Measurements from ENCODE around the gene WDFY4.

WDFY4 gene

DNA sequence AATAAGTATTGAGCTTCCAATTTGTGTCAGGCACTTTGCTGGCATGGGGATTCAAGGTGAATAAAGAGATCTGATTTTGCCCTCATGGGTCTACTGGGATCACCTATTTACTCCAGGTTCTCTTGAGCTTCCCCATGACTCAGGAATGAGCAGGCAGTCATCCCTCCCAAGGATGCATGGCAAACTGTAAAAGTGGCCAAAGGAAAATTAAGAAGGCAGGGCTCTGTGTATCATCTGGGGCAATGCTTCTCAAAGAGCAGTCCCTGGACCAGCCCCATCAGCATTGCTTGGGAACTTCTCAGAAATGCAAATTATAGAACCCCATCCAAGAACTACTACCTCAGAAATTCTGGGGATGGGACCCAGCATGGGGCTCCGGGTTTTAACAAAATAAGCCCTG, 48.7 kb downstream of the WDFY4 start:
- ChIA-PET POLR2A (no interaction called here), CTCF (interaction anchor here (0.6 kb wide), 1 partner anchor 71 kb away, joined by 3 read pairs; no protein-coding TSS in a partner anchor)
- no peaks in the 10 kb centered on the region for H3K4me1 ChIP-seq (ENCODE audit: control insufficient read depth, insufficient read depth, low read length)
- no peaks in the 10 kb centered on the region for H3K36me3 ChIP-seq (ENCODE audit: control insufficient read depth in 2 of 2, insufficient read depth in 1 of 2, low read length in 2 of 2)
- H3K4me3 ChIP-seq (ENCODE audit: low read depth, low read length): no peak overlapping the region
- TF ChIP-seq, protein P1, sequence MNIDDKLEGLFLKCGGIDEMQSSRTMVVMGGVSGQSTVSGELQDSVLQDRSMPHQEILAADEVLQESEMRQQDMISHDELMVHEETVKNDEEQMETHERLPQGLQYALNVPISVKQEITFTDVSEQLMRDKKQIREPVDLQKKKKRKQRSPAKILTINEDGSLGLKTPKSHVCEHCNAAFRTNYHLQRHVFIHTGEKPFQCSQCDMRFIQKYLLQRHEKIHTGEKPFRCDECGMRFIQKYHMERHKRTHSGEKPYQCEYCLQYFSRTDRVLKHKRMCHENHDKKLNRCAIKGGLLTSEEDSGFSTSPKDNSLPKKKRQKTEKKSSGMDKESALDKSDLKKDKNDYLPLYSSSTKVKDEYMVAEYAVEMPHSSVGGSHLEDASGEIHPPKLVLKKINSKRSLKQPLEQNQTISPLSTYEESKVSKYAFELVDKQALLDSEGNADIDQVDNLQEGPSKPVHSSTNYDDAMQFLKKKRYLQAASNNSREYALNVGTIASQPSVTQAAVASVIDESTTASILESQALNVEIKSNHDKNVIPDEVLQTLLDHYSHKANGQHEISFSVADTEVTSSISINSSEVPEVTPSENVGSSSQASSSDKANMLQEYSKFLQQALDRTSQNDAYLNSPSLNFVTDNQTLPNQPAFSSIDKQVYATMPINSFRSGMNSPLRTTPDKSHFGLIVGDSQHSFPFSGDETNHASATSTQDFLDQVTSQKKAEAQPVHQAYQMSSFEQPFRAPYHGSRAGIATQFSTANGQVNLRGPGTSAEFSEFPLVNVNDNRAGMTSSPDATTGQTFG (tag by site-specific recombination; IDR thresholded peaks at IDR 0.05; ENCODE audit: borderline replicate concordance): no peak
- no peak for TF ChIP-seq MYNN (tag by site-specific recombination; IDR thresholded peaks at IDR 0.05; ENCODE audit: borderline replicate concordance)
- no peak for TF ChIP-seq ZNF311 (tag by site-specific recombination; IDR thresholded peaks at IDR 0.05; ENCODE audit: borderline replicate concordance)
- no peak for TF ChIP-seq ZNF366 (tag by site-specific recombination; conservative IDR thresholded peaks at IDR 0.05)
- no peak for TF ChIP-seq KLF10 (tag by site-specific recombination; IDR thresholded peaks at IDR 0.05)
- TF ChIP-seq SP2 (tag by site-specific recombination; IDR thresholded peaks at IDR 0.05): no peak
- TF ChIP-seq ZNF292 (tag by site-specific recombination; IDR thresholded peaks at IDR 0.05; ENCODE audit: borderline replicate concordance, low read depth): no peak
- no peak for TF ChIP-seq ZSCAN5A (tag by site-specific recombination; IDR thresholded peaks at IDR 0.05)
- no peak for TF ChIP-seq GLIS2 (tag by site-specific recombination; IDR thresholded peaks at IDR 0.05)
- TF ChIP-seq ZNF350 (tag by site-specific recombination; IDR thresholded peaks at IDR 0.05): no peak
- no peak for TF ChIP-seq ZNF140 (tag by site-specific recombination; IDR thresholded peaks at IDR 0.05)
- TF ChIP-seq ZNF555 (tag by site-specific recombination; conservative IDR thresholded peaks at IDR 0.05): no peak
- no peak for TF ChIP-seq ZNF707 (tag by site-specific recombination; IDR thresholded peaks at IDR 0.05)
- no peak for TF ChIP-seq YY1 (tag by site-specific recombination; IDR thresholded peaks at IDR 0.05)
- no peak for TF ChIP-seq ZNF433 (tag by site-specific recombination; IDR thresholded peaks at IDR 0.05; ENCODE audit: low read depth)
- no peak for TF ChIP-seq ZNF280C (tag by site-specific recombination; IDR thresholded peaks at IDR 0.05)
- no peak for TF ChIP-seq KLF1 (tag by site-specific recombination; IDR thresholded peaks at IDR 0.05)
- H3K9me3 ChIP-seq (ENCODE audit: control insufficient read depth, insufficient read depth, low read depth, low read length): no peaks in the 10 kb centered on the region
- no peak overlapping the region for H3K27ac ChIP-seq (ENCODE audit: extremely low read depth, low read depth, low read length)

DNA sequence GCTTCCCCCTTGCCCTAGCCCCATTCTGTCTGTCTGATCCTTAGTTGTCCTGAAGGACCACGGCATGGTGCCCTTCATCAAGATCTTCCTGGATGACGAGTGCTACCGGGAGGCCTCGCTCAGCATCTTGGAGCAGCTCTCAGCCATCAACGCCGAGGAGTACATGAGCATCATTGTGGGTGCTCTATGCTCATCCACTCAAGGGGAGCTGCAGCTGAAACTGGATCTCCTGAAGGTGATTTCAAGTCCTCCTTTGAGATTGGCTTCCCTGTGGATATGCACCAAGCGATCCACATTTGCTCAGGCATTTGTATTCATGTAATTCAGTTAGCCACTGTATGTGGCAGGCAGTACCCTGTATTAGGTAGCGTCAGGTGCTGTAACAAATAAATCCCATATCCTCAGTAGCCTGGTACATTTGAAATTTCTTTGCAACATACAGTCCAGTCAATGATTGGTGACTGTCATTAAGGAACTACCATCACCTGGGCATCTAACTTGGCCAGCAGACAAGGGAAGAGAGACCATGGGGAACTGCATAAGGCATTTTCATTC, 51.2 kb downstream of the WDFY4 start:
- Histone ChIP-seq H3K27ac (ENCODE audit: extremely low read depth, low read depth, low read length) (no peak overlapping the region), H3K4me3 (ENCODE audit: low read depth, low read length) (no peak overlapping the region), H3K36me3 (ENCODE audit: control insufficient read depth in 2 of 2, insufficient read depth in 1 of 2, low read length in 2 of 2) (no peaks in the 10 kb centered on the region), H3K9me3 (ENCODE audit: control insufficient read depth, insufficient read depth, low read depth, low read length) (no peaks in the 10 kb centered on the region), H3K4me1 (ENCODE audit: control insufficient read depth, insufficient read depth, low read length) (no peaks in the 10 kb centered on the region)
- CTCF ChIA-PET: interaction anchor here (0.6 kb wide), 1 partner anchor 186 kb away, joined by 3 read pairs; no protein-coding TSS in a partner anchor
- POLR2A ChIA-PET: no interaction called here
- TF ChIP-seq ZNF658 (tag by site-specific recombination; IDR thresholded peaks at IDR 0.05): no peak
- no peak for TF ChIP-seq BCL11A (tag by site-specific recombination; IDR thresholded peaks at IDR 0.05; ENCODE audit: low read depth)
- TF ChIP-seq ZSCAN23 (tag by site-specific recombination; IDR thresholded peaks at IDR 0.05): no peak
- no peak for TF ChIP-seq ZNF843 (tag by site-specific recombination; IDR thresholded peaks at IDR 0.05)
- TF ChIP-seq ZNF157 (tag by site-specific recombination; IDR thresholded peaks at IDR 0.05): no peak
- TF ChIP-seq ZBTB48 (tag by site-specific recombination; IDR thresholded peaks at IDR 0.05): no peak
- no peak for TF ChIP-seq ZNF558 (tag by site-specific recombination; IDR thresholded peaks at IDR 0.05)
- TF ChIP-seq, protein P2, sequence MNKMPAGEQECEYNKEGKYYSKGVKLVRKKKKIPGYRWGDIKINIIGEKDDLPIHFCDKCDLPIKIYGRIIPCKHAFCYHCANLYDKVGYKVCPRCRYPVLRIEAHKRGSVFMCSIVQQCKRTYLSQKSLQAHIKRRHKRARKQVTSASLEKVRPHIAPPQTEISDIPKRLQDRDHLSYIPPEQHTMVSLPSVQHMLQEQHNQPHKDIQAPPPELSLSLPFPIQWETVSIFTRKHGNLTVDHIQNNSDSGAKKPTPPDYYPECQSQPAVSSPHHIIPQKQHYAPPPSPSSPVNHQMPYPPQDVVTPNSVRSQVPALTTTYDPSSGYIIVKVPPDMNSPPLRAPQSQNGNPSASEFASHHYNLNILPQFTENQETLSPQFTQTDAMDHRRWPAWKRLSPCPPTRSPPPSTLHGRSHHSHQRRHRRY (tag by site-specific recombination; IDR thresholded peaks at IDR 0.05): no peak
- TF ChIP-seq ZNF501 (tag by site-specific recombination; IDR thresholded peaks at IDR 0.05): no peak
- no peak for TF ChIP-seq ZNF202 (tag by site-specific recombination; IDR thresholded peaks at IDR 0.05; ENCODE audit: borderline replicate concordance)
- no peak for TF ChIP-seq ZNF433 (tag by site-specific recombination; IDR thresholded peaks at IDR 0.05; ENCODE audit: low read depth)
- TF ChIP-seq ZNF23 (tag by site-specific recombination; IDR thresholded peaks at IDR 0.05; ENCODE audit: borderline replicate concordance): no peak
- TF ChIP-seq, protein P3, sequence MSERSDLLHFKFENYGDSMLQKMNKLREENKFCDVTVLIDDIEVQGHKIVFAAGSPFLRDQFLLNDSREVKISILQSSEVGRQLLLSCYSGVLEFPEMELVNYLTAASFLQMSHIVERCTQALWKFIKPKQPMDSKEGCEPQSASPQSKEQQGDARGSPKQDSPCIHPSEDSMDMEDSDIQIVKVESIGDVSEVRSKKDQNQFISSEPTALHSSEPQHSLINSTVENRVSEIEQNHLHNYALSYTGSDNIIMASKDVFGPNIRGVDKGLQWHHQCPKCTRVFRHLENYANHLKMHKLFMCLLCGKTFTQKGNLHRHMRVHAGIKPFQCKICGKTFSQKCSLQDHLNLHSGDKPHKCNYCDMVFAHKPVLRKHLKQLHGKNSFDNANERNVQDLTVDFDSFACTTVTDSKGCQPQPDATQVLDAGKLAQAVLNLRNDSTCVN (tag by site-specific recombination; optimal IDR thresholded peaks at IDR 0.05): no peak

All from HEK293 (cell line).